ENCODE results near the gene POLG.

POLG gene

DNA sequence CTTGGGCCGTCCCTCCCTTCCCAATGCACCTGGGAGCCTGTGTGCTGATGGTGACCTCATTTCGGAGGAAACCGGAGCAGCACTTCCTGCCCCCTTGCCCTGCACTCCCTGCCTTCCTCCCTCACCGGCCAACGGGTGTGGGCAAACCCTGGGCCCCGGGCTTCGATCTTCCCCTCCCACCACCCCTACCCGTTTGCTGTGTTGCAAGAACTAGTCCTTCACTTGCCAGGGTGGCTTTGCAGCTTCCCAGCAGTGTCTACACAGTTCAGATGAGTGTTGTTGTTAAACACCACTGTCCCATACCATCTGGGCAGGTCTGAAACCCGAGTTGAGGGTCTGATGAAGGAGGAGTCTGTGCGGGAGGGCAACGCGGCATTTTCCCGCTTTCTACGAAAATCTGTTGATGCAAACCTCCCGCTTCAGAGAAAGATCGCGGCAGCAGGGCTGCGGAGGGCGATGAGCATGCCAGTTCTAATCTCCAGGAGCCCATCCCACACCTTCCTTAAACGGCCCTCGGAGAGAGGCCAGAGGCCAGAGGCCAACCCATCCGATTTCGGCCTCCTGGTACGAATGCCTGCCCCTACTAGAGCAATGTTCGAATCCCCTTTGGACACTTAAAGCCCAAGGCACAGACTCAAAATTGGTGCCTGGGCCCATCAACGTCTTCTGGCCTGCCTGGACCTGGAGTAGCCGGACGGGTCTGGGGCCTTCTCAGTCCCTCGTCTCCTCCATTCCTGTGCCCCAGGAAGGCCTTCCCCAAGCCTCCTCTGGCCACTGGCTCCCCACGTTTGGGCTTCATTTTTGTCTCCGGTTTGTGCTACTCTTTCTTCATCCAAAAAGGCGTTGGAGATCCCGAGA is 35.7 kb upstream of the POLG start:
- DNase-seq = no peak

DNA sequence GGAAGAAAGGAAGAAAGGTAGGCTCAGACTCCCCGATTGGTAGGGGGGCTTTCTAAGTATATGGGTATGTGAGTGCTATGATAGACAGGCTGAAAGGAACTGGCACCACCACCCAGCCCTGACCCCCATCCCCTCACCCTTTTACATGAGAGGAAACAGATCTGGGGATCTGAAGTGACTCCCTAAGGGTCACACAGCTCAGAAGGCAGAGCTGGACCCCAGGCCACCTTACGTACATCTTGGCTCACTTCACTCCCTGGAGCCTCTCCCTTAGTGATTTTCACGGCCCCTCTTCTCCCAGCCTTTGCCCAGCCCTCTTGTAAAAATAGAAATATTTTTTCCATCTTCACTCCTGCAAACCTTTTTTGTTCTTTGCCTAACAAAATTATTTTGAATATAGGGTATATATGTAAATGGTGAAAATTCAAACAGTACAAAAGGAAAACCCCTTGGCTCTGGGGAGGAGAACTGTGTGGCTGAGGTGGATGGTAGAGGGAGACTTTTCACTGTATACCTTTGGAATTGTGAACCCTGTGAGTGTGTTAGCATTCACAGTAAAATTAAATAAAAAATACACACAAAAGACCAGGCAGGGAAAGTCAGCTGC is 34.8 kb upstream of the POLG start:
- no peak for DNase-seq

DNA sequence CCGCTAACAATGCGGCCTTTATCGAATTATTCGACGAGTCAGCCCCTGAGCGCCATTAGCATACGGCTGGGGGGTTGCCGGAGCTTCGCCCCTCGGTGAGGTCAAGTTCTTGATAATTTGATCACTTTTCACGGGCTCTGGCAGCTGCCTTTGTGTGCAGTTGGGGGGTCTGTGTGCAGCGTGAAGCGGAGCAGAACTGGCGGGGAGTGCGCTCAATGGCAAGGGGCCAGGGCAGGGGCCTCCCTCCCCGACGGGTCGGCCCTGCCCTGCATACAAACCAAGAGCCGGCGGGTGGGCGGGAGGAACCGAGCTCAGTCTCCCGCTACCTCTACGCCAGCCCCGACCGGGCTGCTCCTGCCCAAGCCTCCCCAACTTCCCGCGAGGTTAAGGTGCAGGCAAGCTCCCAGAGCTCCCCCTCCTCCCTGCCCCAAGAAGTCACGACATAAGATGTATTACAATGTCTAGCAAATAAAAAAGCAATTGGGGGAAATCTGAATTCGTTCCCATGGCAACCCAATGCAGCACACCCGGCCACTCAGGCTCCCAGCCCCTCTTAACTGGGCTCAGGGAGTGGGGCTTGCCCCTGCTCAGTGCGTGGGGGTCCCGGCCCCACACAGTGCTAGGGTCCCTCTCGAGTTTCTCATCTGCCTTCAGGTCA is 34.1 kb upstream of the POLG start:
- no peak for DNase-seq

DNA sequence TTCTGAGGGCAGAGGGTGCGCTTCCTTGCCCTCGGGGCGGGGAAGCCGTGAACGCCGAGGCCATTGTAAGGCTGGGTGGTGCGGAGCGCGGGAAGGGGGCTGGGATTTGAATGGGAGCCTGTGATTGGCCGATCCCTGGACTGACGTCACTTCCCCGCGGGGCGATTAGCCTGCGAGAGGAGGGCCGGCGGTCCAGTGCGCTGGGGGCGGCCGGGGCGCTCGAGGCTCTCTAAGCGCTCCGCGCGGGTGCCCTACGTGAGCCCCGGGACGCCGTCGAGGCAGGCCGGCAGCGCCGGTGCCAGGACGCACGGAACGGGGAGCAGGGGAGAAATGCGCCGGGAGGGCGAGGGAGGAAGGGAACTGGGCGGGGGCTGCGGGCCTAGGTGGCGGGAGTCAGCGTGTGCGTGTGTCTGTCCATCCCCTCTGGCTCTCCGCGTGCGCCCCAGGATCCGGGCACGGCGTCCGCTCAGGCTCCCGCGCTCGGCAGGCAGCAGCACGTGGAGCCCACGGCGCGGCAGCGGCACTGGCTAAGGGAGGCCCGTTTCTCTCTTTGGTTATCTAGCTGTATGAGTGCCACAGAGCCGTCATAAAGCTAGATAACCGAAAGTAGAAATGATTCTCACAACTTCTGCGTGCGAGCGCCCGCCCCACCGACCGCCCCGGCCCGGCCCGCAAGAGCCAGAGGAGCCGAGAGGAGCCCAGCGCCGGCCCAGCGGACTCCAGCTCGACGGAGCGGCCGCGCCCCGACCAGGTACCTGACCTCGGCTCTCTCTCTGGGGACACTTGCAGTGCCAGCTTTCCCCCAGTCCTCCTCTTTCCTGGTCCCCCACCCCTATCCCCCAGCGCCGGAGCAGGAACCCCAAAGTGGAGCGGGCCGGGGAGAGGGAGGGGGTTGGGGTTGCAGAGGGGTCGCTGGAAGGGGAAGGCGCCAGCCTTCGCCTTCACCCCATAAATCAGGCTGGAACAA is 33.1 kb upstream of the POLG start:
- DNase-seq = peak; percentile 5

DNA sequence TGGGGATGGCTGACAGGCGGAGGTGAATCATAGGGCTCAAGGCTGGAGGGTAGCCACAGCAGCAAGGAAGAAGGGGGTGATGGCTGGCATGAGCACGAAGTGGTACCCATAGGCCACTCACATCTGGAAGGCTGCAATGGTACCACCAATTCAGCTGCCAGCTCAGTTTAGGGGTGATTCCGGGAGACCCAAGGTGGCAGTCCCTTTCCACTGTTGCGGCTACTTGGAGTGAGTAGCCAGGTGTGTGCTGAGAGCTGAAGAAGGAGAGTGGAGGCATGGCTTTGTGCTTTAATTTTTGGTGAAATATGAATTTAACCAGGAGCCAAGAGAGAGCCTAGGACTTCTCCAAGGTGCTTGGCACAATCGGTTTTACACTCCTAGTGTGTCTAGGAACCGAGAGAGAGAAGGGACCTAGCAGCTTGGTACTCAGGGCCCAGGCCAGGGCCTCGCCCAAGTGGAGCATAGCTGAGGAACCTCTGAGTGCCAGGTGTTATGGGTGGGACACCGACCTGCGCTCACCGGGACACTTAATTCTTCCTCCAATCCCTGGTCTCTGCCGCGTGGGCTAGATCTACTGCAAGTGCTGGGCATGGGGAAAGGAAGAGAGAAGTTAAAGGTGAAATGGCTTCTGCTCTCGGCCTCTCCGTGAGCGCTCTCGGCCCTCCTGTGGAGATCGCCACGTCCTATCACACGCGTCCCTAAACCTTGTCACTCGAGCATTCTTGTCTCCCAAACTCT is 32.2 kb upstream of the POLG start:
- no peak for DNase-seq

DNA sequence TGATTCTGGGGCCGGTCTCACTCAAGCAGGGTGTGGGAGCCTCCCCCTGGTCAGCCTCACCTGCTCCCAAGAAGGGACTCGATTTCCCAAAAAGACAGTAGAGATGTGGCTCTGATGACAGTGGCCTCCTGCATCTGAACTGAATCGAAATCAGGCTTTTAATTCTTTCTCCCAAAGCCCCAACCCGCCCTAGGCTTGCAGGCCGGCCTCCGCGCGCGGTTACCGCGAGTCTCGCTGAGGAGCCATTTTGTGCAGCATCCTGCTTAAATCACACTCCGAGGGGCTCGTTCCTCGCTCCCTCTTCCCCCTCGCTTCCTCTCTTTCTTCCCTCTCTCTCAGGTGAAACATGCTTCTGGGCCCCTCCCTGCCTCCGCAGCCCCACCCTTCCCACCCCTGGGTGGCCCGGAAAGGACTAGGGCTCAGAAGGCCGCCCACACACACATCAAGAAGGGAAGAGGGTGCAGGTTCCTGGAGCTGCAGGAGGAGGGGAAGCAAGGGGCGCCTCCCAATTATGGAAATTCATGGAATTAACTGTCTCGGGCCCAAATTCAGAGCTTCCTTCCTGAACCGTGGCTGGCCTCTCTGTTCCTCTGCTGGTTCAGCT is 30.9 kb upstream of the POLG start:
- no peak for DNase-seq

DNA sequence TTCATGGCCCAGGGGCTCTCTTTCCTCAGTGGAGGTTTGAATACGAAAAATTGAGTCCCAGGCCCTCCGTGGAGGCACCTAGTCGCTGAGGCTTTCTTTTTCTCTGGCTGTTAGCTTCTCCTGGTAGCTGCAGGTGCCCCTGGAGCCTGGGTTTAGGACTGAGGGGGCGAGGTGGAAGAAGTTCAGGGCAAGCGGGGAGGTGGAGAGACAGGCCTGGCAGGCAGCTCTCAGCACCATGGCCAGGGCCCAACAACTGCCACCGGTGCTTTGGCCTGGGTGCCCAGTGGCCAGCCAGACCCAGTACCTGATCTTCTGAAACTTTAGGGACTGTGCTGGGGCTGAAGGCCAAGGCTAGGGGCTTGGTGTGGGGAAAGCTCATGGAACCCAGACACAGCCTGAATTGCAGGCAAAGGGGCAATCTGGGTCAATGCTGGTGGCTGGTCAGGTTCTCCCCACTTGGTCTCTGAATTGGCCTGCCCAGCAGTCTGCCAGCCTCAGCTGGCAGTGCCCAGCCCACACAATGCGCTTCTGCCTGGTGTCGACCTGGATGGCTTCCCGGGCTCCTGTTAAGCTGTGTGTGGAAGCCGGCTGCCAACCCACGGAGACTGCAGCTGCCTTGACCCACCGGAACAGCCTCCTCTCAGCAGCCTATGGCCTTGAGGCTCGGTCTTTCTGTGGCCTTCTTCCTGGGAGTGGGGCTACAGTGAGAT is 30.3 kb upstream of the POLG start:
- no peak for DNase-seq

DNA sequence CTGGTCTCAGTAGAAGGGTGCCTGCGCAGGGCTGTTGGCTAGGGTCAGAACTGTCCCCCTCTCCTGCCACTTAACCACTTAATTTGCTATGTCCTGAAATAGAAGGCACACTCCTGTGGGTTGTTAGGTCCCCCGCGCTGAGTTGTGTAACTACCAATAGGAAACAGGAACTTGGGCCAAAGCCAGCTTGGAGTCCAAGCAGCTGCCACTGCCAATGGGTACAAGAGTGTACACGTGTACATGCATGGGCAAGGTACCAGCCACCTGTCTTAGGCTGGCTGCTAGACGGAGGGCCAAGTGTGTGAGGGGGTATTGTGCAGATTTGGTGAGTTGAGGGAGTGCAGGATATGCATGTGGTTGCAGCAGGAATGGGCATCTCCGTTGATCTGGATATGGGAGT is 29.7 kb upstream of the POLG start:
- DNase-seq = no peak

DNA sequence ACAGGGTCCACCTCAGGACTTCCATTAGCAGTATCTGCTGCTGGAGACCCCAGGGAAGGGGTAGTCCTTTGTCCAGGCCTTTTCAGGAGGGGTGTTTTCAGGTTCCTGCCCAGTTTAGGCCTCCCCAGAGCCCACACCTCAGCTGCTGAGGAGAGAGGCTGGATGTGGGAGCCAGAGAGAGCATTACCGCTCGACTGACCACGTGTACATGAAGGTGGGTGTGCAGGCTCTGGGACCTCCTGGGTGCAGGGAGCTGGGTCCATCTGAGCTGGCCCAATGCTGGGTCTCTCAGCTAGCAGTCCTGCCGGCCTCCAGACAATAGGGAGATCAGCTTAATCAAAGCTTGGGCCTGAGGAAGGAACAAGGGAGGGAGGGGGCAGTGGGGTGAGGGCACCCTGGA is 29.1 kb upstream of the POLG start:
- no peak for DNase-seq

DNA sequence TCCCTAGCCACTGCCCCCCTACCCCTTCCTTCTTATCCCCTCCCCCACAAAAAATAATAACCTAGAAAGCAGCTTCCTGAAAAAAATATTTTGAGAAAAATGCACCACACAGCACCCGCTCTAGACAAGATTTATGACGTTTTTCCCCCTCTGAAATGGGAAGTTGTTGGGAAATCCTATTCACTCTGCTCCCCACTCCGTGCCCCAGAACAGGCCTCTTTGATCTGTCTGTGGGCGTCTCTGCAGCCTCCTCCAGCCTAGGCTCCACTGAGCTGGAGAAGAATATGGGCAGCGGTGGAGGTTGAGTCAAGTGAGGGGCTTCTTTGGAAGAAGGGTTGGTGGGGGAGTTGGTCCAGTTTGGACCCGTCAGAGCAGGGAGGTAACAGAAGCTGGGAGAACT is 28.5 kb upstream of the POLG start:
- DNase-seq = no peak

DNA sequence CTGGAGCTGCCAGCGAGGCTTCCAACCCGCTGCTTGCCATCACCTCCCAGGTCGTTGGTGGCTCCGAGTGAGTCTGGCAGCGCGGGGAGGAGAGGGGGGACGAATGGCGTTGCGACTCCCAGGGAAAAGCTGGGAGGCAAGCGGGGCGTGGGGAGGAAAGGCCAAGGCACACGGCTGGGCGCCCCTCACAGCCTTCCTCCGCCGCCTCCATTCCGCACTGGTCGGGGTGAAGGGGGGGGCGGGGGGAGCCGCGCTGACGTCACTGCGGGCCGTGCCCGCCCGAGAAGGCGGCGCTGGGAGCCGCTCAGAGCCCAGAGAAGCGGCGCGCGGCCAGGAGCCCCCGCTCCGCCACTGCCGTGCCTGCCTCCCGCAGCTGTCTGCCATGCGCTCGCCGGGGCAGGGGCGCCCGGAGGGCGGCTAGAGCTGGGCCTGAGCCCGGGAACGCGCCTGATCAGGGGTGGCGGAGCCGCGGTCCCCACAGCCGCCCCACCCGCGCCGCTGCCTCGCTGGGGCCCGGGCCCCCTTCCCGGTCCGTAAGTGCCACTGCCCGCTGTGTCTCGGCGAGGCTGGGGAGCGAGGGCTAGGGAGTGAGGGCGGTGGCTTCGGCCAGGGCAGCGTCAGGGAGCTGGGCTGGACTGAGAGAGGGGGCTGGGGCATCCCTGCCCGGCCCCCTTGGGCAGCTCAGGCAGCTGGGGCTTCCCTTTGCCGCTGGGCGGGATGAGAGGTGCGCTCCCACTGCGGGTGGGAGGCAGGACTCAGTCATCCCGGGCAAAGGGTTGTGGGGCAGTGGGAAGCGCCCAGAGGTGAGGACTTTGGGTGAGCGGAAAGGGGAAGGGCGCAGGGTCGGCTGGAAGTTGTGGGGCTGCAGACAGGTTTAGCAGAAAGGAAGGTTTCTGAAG is 27.8 kb upstream of the POLG start:
- DNase-seq = peak; percentile 51

DNA sequence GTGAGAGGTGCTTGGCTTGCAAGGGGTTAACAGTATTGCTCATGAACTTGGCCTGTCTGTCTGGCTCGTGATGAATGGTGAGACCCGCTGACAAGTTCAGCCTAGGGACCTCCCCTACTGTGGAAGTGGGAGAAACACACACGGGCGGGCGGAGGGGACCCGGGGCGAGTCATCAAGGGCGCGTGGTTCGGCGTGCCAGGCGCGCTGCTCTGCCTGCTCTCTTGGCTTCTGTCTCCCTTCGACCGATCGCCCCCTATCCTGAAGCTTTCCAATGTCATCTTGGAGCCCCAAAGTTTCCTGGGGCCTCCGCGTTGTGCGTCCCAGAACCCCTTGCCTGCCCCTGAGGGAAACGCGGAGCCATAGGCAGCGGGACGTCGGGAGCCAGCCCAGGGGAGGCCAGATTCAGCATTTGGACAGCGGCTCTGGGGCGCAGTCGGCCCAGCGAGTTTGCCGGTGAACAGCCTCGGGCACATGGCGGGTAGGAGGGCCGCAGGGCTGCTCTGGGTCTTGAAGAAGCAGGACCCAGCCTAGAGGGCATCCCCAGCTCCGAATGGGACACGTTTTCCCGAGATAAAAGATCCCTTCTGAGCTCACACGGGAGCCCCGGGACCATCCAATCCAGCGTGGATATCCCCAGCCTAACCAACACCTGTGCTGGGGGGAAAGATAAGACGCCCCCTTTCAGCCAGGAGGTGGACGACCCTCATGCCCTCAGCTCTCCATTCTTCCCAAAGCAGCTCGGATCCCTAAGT is 27.0 kb upstream of the POLG start:
- peak; percentile 15 for DNase-seq

DNA sequence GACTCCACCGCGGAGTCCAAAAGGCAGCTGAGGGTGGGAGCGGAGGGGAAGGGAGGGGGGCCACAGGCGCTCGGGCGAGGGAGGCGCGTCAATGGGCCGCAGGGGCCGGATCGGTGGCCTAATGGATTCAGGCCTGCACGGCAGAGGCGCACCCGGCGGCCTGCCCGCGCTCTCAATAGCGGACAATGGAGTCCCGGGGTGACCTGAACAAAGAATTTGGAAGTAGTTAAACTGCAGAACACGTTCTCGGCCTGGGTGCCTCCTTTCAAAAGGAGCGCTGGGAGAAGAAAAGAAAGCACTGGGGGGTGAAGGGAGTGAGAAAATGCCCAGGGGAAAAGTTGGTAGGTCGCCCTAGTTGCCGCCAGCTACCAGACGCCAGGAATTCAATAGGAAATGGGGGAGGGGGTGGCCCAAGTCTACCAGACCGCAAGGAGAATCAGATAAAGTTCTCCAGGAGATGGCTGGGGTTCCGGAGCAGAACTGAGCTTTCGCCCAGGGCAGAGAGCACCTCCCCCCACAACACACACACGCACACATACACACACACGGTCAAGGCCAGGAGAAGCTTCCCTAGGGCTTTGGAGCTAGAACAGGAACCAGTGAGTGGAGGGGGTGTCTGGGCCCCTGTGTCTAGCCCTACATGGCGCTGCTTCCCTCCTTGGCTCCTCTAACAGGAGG is 25.8 kb upstream of the POLG start:
- DNase-seq = no peak

DNA sequence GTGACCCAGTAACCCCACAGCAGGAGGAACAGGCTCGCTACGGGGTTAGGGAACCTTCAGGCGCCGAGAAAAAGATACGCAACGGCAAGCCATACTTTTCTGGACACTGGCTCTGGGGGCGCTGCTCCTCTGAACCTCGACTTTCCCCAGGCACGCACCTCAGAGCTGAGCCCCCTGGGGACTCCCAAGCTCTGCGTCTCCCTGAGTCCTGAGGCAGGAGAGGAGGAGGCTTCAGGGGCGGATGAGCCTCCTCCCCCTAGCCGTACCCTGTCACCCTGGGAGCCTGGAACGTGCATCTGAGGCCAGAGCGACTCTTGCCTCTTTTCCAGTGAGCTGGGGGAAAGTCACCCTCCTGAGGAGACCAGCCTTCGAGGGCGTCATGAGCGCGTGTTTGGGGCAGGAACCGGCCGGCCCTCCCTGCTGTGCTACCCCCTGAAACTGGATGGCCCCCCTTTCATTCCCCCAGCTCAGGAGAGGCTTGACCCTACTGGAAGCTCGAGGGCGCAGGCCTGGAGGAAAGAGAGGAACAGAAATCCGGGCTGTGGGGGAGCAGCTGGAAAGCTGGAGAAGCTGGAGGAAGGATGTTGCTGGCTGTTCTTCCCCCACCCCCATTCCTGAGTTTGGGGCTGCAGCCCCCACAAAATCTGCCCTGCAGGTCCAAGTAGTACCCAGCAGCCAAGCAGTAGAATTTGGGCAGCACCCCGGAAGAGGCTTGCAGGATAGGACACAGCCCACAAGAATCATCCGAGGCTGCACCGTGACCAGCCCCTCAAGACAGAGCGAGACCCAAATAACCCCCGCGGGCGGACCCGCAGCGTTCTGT is 25.1 kb upstream of the POLG start:
- DNase-seq = no peak

DNA sequence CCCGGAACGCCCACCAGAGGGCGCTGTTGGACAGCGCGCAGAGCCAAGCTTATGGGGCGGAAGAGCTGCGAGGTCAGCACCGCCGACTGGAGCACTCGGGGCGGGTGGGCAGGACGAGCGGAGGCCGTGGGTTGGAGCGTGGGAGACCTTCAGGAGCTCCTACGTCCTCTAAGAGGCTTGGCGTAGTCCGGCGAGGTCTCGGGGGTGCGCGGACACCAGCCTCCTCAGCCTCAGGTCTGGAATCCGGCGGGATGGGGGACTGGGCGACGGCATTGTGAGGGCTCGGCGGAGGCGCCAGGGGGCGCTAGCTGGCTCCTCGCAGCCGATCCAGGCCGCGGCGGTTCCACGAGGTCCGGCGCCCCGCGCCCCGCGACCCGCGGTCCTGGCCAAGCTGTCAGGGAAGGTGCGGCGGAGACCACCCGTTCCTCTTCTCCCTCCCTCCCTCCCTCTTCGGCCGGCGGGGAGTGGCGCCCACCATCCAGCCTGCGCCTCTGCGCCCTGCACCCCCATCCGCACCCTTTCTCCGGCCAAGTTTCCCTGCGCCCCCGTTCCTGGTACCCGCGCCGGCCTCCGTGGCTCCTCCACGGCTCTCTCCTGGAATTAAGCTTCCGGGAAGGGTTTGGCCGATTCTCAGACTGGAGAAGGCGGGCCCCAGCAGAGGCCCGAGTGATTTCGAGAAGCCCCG is 24.3 kb upstream of the POLG start:
- peak; percentile 85 for DNase-seq

DNA sequence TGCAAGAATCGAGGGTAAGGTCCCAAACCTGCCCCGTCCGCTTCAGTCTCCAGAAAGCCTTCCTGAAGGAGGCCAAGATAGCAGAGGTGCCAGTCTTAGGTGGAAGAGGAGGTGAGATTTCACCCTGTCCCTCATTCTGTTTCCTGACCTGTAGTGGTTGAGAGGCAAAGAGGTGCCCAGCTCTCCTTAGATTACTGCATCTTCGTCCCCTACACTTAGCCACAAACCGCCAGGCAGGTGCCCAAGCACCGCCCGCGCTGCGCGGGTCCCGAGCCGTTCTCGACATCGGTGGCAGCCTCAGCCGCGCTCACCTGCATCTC is 23.8 kb upstream of the POLG start:
- DNase-seq = no peak

DNA sequence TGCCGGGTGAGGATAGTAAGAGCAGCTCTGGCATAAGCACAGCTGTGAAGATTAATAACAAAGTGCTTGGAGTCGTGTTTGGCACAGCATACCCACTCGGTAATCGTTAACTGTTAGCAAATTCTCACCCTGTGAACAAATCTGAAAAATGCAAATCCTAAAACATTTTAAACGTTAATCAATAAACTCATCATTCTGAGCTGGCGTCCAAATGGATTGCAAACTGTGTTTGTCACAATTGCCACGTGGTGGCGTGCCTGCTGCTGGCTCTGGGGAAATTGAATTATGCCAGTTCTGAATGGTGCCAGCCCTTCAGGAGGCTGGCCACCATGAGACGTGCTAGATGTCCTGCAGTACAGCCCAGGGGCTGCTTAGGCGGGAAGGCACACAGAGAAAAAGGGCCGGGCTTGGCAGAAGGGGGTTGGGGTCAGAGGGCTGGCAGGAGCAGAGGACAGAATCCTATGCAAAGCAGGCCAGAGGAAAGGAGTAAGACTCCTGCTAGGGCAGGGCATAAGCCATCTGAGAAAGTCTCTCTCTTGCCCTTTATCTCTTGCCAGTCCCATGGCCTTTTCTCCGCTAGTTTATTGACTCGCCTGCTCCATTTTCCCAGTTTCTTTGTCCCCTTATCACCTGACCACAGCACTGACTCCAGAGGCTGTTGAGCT is 22.1 kb upstream of the POLG start:
- DNase-seq = no peak
